NK-92 treated with Interleukin-12 subunit alpha and Interleukin-12 subunit beta, amount 100 ng/mL, for 24 hours (cell line): ENCODE data around the gene CEP170.
"Not testable (repeated sequence)": the region's sequence is repeated elsewhere in the genome, so short reads cannot be mapped to it uniquely, and the experiment has no call there.

Experiments
- DNase-seq: peaks from one replicate; lab custom pipeline; 2025; lab: John Stamatoyannopoulos, UW

The CEP170 gene

DNA sequence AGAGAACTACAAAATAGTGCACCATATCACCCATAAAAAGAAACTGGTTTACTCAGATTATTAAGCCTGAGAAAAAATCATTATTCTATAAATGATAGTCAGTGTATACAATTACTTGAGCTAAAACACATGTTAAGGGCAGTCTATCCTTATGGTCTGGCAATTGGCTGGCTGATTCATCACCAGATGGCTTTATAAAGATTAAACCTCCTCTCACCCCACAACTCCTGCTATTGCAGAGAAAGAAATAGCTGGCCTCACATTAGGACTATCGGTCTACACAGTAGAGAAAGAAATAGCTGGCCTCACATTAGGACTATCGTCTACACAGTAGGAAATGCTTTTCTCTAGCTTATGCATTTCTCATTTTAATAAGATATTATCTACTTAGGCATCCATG is 21.2 kb downstream of the CEP170 start:
- no peak for DNase-seq

DNA sequence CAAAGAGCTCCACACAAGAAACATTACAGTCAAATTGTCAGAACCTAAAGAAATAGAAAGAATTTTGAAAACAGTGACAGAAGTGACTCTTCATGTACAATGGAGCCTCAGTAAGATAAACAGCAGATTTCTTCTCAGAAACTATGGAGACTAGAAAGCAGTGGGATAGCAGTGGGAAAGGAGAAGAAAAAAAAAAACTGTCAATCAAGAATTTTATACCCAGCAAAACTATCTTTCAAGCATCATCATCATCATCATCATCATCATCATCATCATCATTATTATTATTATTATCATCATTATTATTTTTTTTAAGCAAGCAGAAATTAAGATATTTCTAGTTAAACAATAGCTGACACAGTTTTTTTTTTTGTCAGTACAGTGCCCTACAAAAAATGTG is 24.2 kb downstream of the CEP170 start:
- no peak for DNase-seq

DNA sequence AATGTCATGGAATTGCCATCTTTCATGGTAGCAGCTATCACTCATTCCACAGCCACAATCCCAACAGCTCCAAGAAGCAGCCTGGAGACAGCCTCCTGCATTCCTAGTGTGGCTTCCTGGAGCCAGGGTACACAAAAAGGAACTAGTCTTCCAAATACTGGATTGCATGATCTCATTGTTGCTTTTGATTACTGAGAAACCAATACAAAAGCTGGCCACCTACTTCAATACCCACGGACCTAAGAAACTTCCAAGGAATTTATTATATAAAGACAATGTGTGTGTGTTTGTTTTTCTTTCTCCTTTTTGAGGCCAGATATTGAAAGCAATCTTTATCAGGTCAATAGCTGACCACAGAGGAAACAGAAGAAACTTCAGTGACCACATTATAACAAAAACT is 25.6 kb downstream of the CEP170 start:
- DNase-seq, result no peak

DNA sequence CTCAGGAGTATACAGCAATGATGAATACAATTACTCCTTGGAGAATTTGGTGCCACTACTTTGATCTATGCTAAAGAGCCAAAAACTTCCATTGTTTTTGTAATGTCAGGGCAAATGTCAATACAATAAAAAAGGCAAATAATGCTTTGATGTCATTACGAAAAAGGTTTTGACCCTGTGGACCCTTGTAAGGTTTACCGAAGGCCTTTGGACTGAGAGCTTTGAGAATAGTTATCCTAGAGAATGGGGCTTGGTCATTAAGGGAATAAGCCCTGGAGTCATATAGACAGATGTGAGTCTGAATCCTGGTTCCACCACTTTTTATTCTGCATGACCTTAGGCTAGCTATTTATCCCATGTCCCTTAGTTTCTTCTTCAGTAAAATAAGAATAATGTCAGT is 27.5 kb downstream of the CEP170 start:
- no peak for DNase-seq

DNA sequence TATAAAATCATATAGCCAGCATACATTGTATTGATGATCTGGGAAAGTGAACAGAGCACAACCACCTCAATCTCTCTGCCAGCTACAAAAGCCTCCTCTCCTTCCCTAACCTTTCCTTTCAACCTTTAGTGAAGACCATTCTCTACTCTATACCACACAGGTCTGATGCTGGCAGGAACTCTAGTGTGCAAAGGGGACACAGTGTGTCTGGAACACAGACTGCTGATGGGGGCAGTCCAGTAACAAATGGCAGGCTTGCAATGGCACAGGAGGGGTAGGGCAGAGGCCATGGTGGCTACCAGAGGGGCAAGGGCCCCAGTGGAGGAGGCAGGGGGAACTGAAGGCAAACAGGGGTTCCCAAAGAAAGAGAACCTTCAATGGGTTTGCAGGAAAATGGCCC is 37.0 kb downstream of the CEP170 start:
- no peak for DNase-seq

DNA sequence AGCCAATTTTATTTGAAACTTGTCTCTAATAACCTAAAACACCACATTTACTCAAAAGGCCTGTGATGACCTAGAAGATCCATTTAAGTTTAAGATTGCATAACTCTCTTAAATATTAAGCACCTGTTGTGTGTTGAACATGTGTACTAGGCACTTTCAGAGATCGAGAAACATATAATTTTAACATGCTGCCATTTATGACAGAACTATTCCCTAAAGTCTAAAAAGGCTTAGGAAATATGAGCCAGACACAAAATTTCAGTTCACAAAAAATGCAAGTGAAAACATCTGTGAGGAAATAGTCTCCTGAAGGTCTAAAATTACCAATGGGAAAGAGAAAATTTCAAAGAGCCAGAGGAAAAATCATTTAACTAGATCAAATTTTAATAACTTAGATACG is 37.7 kb downstream of the CEP170 start:
- no peak for DNase-seq

DNA sequence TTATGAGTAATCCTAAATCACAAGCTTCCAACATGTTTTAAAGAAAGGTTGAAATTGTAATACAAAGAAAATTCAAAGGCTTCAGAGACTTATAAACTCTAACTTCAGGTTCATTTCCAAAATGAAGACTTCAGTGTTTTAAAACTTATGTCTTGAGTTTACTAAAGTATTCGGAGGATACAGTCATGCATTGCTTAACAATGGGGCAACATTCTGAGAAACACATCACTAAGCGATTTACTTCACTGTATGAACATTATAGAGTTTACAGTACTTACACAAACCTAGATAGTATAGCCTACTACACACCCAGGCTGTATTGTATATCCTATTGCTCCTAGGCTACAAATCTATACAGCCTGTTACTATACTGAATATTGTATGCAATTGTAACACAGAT is 38.3 kb downstream of the CEP170 start:
- DNase-seq, result no peak

DNA sequence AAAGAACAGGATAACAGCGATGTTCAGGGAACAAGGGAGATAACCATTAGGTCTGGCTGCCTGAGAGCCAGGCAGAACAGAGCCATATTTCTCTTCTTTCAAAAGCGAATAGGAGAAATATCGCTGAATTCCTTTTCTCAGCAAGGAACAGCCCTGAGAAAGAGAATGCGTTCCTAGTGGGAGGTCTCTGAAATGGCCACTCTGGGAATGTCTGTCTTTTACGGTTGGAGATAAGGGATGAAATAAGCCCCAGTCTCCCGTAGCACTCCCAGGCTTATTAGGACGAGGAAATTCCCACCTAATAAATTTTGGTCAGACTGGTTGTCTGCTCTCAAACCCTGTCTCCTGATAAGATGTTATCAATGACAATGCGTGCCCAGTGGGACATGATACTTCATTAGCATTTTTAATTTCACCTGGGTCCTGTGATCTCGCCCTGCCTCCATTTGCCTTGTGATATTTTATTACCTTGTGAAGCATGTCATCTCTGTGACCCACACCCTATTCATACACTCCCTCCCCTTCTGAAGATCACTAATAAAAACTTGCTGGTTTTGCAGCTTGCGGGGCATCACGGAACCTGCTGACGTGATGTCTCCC is 39.7 kb downstream of the CEP170 start:
- DNase-seq, result not testable (repeated sequence)

DNA sequence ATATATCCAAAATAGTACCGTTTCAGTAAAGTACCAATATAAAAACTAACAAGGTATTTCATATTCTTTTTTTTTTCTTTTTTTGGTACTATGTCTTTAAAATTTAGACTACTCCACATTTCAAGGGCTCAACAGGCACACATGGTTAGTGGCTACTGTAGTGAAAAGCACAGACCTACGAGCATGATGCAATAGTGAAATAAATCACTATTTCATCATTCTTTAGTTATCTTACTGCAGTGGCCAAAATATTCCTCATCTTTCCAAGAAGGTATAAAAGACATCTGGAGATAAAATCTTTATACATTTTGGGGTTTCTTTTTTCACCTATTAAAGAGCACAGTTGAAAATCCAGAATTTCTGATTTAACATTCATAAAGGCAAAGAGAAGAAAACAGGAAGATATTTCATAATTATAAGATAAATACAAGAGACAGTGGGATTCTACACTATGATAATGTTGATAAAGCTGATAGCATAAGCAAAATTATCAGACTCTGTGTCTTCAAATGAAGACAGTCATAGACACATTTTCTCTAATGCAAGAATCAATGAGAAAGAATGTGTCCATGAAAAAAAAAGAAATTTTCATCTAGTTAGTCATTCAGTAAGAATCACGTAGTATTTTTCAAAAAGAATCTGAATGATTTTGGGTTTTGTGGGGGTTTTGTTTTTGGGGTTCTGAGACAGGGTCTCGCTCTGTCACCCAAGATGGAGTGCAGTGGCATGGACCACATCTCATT is 41.9 kb downstream of the CEP170 start:
- DNase-seq, result no peak

DNA sequence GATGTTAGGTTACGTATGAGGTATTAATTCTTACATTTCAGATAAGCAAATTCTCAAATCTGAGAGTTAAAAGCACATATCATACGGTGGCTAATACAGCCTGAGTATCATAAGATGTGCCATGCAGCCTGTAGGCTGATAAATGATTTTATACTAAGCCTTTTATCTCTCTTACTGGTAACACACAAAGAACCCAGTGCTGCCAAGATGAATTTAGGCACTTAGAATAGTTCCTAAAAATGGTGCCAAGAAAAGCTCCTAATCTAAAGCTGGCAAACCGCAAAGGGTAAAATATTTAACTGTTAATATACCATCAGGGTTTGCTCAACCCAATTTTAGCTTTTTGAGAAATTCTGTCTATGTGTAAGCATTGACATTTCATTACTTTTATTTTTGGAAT is 43.1 kb downstream of the CEP170 start:
- not testable (repeated sequence) for DNase-seq

DNA sequence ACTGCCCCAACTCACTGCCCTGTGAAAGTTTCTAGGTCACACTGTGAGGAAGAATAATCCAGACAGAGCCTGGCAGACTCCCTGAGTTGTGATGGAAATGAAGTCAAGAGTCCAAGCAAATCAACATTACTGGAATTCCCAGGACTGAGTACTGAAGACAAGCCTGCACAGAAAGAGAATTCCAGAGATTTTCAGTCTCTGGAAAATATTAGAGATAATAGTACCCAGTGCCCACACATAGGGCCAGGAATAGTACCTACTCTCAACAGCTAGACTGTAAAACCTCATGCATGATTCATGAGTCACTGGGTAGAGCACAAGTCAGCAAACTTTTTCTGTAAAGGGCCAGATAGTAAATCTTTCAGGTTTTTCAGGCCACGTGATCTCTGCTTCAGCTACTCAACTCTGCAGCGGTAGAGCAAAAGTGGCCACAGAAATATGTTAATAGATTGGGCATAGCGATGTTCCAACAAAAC is 50.0 kb downstream of the CEP170 start:
- not testable (repeated sequence) for DNase-seq

DNA sequence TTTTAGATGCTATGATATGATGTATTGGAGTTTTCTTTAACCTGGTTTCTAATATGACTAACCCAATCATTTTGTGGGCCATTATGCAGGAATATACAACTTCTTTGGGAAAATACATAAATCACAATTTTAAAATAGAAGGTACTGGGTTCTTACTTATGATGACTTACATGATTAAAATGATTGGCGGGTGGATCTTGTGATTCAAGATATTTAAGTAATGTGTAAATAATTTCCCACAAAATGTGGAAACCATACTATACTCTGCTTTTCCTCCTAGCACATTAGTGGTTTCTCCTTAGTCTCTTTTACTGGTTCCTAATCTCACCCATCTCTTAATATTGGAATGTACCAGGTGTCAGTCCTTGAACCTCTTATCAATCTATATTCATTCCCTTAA is 50.7 kb downstream of the CEP170 start:
- not testable (repeated sequence) for DNase-seq

DNA sequence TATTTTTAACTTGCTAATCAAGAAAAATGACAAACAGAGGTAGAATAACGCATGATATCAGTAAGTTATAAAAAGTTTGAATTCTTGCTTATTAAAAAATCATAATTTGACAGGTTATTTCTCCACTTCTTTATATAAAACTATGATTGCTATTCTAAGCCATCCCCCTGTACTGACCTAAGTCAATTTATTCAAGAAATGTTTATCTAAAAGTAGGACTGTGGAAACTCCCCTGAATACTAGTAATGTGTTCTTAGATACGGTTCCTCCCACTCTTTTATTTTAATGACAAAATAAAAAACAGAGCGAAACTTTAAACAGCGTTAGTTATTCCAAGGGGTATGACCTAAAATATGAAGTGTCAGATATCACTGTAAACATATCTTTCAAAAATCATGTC is 51.9 kb downstream of the CEP170 start:
- not testable (repeated sequence) for DNase-seq

DNA sequence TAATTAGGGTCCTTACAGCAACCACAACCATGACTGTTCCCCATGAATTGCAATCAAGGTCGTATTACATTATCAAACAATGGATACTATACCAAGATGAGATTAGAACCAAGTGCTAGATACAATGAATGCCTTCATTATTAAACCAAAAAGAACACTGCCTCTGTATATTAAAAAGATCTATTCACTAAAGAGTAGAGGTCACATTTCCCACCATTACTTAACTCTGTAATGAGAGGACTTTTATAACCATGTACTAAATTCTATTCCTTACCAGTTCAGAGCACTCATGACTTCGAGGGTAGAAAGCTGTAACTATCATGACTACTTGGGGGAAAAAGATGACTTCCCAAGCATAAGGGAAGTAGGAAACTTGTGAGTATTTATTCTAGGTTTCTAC is 53.8 kb downstream of the CEP170 start:
- not testable (repeated sequence) for DNase-seq

DNA sequence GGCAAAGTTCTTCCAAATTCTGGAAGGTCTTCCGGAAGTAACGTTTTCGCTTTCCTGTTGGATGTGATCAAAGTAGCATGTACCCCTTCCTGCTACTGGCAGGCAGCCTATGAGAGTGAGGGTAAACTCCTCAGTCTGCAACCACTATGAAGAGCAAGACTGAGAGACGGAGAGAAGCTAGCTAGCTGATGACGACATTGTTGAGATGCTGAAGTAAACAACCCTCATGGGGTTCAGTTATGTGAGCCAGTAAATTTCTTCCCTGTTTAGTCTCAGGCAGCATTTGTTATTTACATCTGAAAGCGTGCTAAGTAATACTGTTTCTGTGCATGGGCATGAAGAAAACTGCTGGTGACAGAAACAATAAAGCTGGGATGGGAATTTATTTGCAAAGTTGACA is 57.6 kb downstream of the CEP170 start:
- not testable (repeated sequence) for DNase-seq

DNA sequence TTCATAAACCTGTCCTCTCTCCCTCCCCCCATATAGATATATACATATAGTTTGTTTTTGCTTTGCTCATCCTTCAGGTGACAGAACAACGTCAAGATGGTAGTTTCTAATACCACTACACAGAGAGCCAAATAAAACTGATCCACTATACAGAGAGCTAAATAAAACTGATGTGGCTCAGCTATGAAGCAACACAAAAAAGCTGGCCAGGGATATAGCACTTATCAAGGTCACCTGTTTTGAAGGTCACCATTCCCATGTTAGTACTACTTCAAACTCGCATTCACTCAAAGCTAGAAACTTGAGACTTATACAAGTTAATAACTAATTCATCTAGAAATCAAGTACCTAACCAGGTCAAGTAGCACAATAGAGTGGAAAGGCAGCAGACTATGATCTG is 61.8 kb downstream of the CEP170 start:
- DNase-seq, result not testable (repeated sequence)

DNA sequence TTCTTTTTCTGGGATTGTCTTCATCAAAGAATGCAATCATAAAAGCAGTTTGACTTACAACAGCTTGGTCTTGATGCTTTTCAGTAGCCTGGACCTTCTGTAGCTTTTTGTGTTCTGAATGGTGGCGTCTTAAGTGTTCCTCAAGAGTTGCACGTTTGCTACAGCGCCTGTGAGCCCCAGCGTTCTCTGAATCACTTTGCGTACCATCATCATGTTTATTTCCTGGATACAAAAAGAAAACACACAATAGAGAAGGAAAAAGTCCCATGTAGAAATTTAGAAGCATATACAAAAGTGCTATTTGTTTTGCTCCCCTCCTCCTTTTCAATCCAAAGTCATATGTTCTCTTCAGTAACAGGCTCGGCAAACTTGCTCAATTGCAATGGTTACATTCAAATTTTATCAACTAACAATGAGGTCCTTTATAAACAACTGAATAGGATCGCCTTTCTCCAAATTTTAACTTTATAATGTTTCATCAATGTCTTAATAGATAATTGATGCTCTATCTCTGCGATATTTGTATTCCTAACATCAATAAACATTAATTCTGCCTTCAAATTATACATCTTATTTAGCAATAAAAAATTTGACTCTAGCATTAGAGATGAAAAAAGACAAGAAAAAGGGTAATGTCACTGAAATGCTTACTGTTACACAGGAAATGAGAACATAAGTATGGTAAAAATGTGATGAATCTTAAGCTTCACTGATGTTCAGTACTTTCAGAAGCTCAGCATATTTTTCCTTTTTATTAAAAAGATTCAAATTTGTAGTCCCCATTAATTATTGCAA is 68.7 kb downstream of the CEP170 start:
- not testable (repeated sequence) for DNase-seq

DNA sequence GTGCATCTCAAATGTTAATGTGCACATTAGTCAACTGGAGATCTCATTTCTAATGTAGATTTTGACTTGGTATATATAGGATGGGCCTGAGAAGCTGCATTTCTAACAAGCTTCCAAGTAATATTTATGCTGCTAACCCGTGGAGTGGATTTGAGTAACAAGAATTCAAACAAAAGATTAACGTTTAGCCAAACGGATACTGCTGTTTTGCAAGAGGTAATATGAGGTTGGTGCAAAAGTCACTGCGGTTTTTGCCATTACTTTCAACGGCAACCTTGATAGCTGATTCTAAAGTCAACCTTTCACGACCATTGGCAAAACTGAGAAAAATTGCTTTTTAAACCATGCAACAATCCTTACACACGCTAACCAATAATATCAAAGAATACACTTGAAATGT is 70.3 kb downstream of the CEP170 start:
- DNase-seq, result not testable (repeated sequence)

DNA sequence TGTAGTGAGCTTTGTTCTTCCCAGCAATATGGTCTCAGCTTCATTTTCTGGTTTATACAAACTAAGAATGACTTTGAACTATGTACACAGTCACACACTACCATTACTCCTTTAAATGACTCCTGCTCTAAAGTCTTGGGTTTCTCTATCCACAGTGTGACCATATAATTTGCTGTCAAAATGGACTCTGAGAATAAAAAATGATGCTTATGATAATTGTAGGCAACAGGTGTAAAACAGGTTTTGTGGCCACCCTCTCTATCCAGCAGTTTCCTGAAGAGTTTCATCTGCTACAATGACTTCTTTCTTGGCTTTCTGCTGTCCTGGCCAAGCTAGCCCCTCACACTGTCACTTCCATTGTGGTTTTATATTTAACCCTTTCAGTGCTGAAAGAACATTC is 71.4 kb downstream of the CEP170 start:
- not testable (repeated sequence) for DNase-seq

DNA sequence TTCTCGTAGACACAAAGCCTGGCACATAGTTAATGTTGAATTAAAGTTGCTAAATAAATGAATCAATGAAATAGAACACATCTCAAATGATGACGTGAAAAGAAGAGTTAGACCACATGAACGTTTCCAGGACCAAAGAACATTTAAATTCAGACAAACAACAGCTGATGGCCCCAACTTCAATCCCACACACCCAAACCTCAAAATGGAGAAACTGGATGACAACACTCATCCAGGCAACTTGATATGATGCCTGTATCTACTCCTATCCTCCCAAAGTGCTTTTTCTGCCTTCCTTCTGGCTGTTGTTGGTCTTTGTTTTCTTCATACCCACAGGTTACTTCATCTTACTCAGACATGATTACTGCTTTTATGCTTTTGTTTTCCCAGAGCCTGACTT is 71.9 kb downstream of the CEP170 start:
- DNase-seq, result not testable (repeated sequence)

DNA sequence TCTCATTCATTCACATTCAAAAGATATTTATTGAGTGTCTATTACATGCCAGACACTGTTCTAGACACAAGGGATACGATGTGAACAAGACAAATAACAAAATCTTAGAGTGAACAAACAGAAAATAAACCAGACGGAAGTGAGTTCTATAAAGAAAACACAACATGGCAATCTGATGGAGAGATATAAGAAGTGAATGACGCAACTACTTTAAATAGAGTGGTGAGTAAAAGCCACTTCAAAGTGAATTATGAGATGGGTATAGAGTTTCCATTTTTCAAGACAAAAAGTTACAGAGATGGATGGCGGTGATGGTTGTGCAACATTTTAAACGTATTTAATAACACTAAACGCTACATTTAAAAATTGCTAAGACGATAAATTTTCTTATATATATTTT is 75.4 kb downstream of the CEP170 start:
- DNase-seq, result no peak

DNA sequence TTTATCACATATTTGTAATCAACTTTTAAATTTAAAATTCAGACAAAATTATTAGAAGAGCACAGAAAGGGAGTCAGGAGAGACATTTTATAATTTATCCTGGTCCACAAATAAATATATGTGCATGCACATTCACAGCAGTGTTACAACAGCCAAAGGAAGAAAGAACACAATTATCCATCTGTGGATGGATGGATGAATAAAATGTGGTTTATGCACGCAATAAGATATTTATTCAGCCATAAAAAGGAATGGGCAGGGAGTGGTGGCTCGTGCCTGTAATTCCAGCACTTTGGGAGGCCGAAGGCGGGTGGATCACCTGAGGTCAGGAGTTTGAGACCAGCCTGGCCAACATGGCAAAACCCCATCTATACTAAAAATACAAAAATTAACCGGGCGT is 77.3 kb downstream of the CEP170 start:
- not testable (repeated sequence) for DNase-seq
